A549 (cell line): ENCODE measurements around the gene NXF1. TPM values are rescaled to one million over a fixed set of nuclear protein-coding genes. Genes with fewer than 3 reads are reported as not detected.
"Not testable (repeated sequence)": the region's sequence is repeated elsewhere in the genome, so short reads cannot be mapped to it uniquely, and the experiment has no call there.

Experiments
- ATAC-seq, 2 experiments: fragments of 200-7000 bp in 1 of 2; fragments of >200 bp in 1 of 2; cut with Nextera tagmentation in 1 of 2; cut with Tn5 transposase in 1 of 2; 3 replicates each; pipeline versions ENCODE4 v1.8.0 to v1.9.1; 2018 to 2020; ENCODE audit warnings: mild to moderate bottlenecking in 1 of 2, moderate library complexity in 1 of 2
- CTCF ChIA-PET: fragments of 300-600 bp; sonication (Branson Sonifier 250); formaldehyde crosslinking; extraction: SDS; loops from one replicate; lab custom pipeline; 2021; ENCODE audit warnings: antibody characterized with exemption, inconsistent platforms; lab: Yijun Ruan, JAX
- POLR2A ChIA-PET: fragments of 350-600 bp; formaldehyde crosslinking; extraction: SDS; loops from one replicate; lab custom pipeline; 2021; ENCODE audit warnings: antibody characterized with exemption, inconsistent platforms; lab: Yijun Ruan, JAX
- DNase-seq, 2 experiments: peaks; one replicate each; pipeline versions ENCODE4 v3.0.0 to v3.0.0-alpha.2; 2011 to 2016; ENCODE audit warnings: low read depth in 1 of 2, low spot score in 1 of 2
- FAIRE-seq: peaks from 2 replicates; lab custom pipeline; 2011; peaks lifted over from hg19 to GRCh38; lab: Jason Lieb, UNC
- H3K27ac ChIP-seq, 2 experiments: fragments of >200 bp; sonication (Bioruptor Twin); formaldehyde crosslinking; 3 replicates each; pipeline ENCODE4 v1.5.1; 2016 to 2017
- H3K4me1 ChIP-seq: fragments of >200 bp; sonication (Bioruptor Twin); formaldehyde crosslinking; 3 replicates; pipeline ENCODE4 v1.6.1; 2016
- H3K4me2 ChIP-seq: fragments of >200 bp; sonication (Bioruptor Twin); formaldehyde crosslinking; 3 replicates; pipeline ENCODE4 v1.6.1; 2016
- H3K4me3 ChIP-seq: fragments of >200 bp; sonication (Bioruptor Twin); formaldehyde crosslinking; 3 replicates; pipeline ENCODE4 v1.5.1; 2016
- H3K9me3 ChIP-seq: fragments of >200 bp; sonication (Bioruptor Twin); formaldehyde crosslinking; 3 replicates; pipeline ENCODE4 v1.6.1; 2016
- ATOH8 ChIP-seq: fragments of 250-450 bp; sonication (Bioruptor Pico); IDR thresholded peaks from 2 replicates; pipeline ENCODE4 v1.5.0; 2020; ENCODE audit warnings: low read depth, mild to moderate bottlenecking, moderate library complexity
- BCL3 ChIP-seq: fragments of >200 bp; sonication (Bioruptor Twin); formaldehyde crosslinking; IDR thresholded peaks from 3 replicates; pipeline ENCODE4 v1.6.1; 2016
- BHLHE40 ChIP-seq: IDR thresholded peaks from 2 replicates; pipeline ENCODE4 v1.6.1; 2012; ENCODE audit warnings: low read depth, low read length, inconsistent platforms
- CHD4 ChIP-seq: fragments of 200-600 bp; sonication (generic); IDR thresholded peaks from 2 replicates; pipeline ENCODE4 v1.6.1; 2016; ENCODE audit warnings: antibody characterized with exemption, mild to moderate bottlenecking, borderline replicate concordance
- CTCF ChIP-seq: fragments of >200 bp; sonication (Bioruptor Twin); formaldehyde crosslinking; IDR thresholded peaks from 3 replicates; pipeline ENCODE4 v1.5.1; 2016
- EHF ChIP-seq: fragments of 250-450 bp; sonication (Bioruptor Pico); IDR thresholded peaks from 2 replicates; pipeline ENCODE4 v1.5.0; 2020; ENCODE audit warnings: mild to moderate bottlenecking
- ELK1 ChIP-seq: fragments of 150-350 bp; IDR thresholded peaks from 2 replicates; pipeline ENCODE4 v1.6.1; 2014; ENCODE audit warnings: low read depth, mild to moderate bottlenecking, low read length
- EP300 ChIP-seq, 2 experiments: fragments of >200 bp; sonication (Bioruptor Twin); formaldehyde crosslinking; IDR thresholded peaks; 2 replicates in 1 of 2; 3 replicates in 1 of 2; pipeline ENCODE4 v1.6.1; 2016 to 2017
- FOSL2 ChIP-seq, 2 experiments: fragments of 450-650 bp in 1 of 2; fragments of >200 bp in 1 of 2; sonication (Bioruptor Twin) in 1 of 2; formaldehyde crosslinking; IDR thresholded peaks; 2 replicates each; pipeline versions ENCODE4 v1.5.0 to v1.6.1; 2016 to 2020; ENCODE audit warnings: mild to moderate bottlenecking in 1 of 2, moderate library complexity in 1 of 2
- HOXB13 ChIP-seq: fragments of 250-450 bp; sonication (Bioruptor Pico); IDR thresholded peaks from 2 replicates; pipeline ENCODE4 v1.5.0; 2020; ENCODE audit warnings: low read depth, mild to moderate bottlenecking, moderate library complexity
- HOXB5 ChIP-seq: fragments of 250-450 bp; sonication (Bioruptor Pico); IDR thresholded peaks from 2 replicates; pipeline ENCODE4 v1.5.0; 2020; ENCODE audit warnings: mild to moderate bottlenecking, moderate library complexity
- JUN ChIP-seq, 2 experiments: fragments of >200 bp; sonication (Bioruptor Twin); formaldehyde crosslinking; IDR thresholded peaks; 2 replicates in 1 of 2; 3 replicates in 1 of 2; pipeline ENCODE4 v1.6.1; 2016 to 2017
- KDM1A ChIP-seq: fragments of 200-600 bp; sonication (generic); IDR thresholded peaks from 2 replicates; pipeline ENCODE4 v1.6.1; 2016; ENCODE audit warnings: low read depth, mild to moderate bottlenecking
- MAZ ChIP-seq: fragments of 150-350 bp; IDR thresholded peaks from 2 replicates; pipeline ENCODE4 v1.6.1; 2014; ENCODE audit warnings: antibody characterized with exemption, low read depth, low read length, borderline replicate concordance
- NFE2L2 ChIP-seq: fragments of 150-350 bp; conservative IDR thresholded peaks from 2 replicates; pipeline ENCODE4 v1.6.1; 2014; ENCODE audit warnings: low read length
- PBX3 ChIP-seq: IDR thresholded peaks from 2 replicates; pipeline ENCODE4 v1.6.1; 2012
- PHF8 ChIP-seq: fragments of 200-600 bp; sonication (generic); IDR thresholded peaks from 2 replicates; pipeline ENCODE4 v1.6.1; 2016; ENCODE audit warnings: low read depth, mild to moderate bottlenecking, antibody characterized with exemption, moderate library complexity, borderline replicate concordance
- POLR2AphosphoS2 ChIP-seq: conservative IDR thresholded peaks from 2 replicates; pipeline ENCODE4 v1.6.1; 2012; ENCODE audit warnings: low read length, improper control_type of control experiment, inconsistent platforms
- RNF2 ChIP-seq: fragments of 200-600 bp; sonication (generic); IDR thresholded peaks from 2 replicates; pipeline ENCODE4 v1.6.1; 2016; ENCODE audit warnings: low read depth, mild to moderate bottlenecking, antibody characterized with exemption, moderate library complexity, borderline replicate concordance
- SREBF2 ChIP-seq: fragments of 450-650 bp; IDR thresholded peaks from 2 replicates; pipeline ENCODE4 v1.6.1; 2014; ENCODE audit warnings: mild to moderate bottlenecking, moderate library complexity
- TFCP2L1 ChIP-seq: fragments of 250-450 bp; sonication (Bioruptor Pico); IDR thresholded peaks from 2 replicates; pipeline ENCODE4 v1.5.0; 2021; ENCODE audit warnings: mild to moderate bottlenecking
- TP53 ChIP-seq: fragments of 250-450 bp; sonication (Bioruptor Pico); IDR thresholded peaks from 2 replicates; pipeline ENCODE4 v1.5.0; 2021; ENCODE audit warnings: mild to moderate bottlenecking, moderate library complexity
- ZFP36 ChIP-seq: fragments of 450-650 bp; IDR thresholded peaks from 2 replicates; pipeline ENCODE4 v1.6.1; 2014; ENCODE audit warnings: borderline replicate concordance; ENCODE audit not compliant: partially characterized antibody
- ZNF302 ChIP-seq: fragments of 250-450 bp; sonication (Bioruptor Pico); IDR thresholded peaks from 2 replicates; pipeline ENCODE4 v1.9.0; 2021; ENCODE audit warnings: inconsistent platforms, mild to moderate bottlenecking, moderate library complexity
- ZSCAN20 ChIP-seq: fragments of 250-450 bp; sonication (Bioruptor Pico); IDR thresholded peaks from 2 replicates; pipeline ENCODE4 v1.8.0; 2022; ENCODE audit warnings: mild to moderate bottlenecking, moderate library complexity
- WGBS: methylation state at CpG from one replicate; pipeline ENCODE4 v1.1.6; 2017; ENCODE audit errors: missing lambda C conversion rate; 5-methylcytosine and 5-hydroxymethylcytosine counted together
- polyA plus RNA-seq, 4 experiments: library from polyadenylated mRNA; depleted of rRNA in 3 of 4; stranded (reverse); fragments of >200 nt; fragmentation: RNase III in 1 of 4; extraction: RNeasy Plus Mini Kit Qiagen cat#74134 plus additional on column Dnase treatment in 1 of 4; gene quantifications; 2 replicates in 3 of 4; 3 replicates in 1 of 4; pipeline ENCODE4 v1.2.3, GENCODE V29; 2011 to 2017

Gene NXF1
- polyA plus RNA-seq, 2 of the 4 experiments (the other 2 are of a cell fraction) = 35.5 to 47.7 TPM

- Histone ChIP-seq H3K27ac (no peak overlapping the region; a peak in 1 of 6 replicates), H3K4me1 (peaks cover 6% of the 10 kb centered on the region; the same call in 2 of the 3 replicates), H3K4me2 (no peak overlapping the region), H3K9me3 (no peaks in the 10 kb centered on the region), H3K4me3 (no peak overlapping the region)
- WGBS = 94% methylated on average over 3 of the region's 3 CpGs
- FAIRE-seq (no peak), DNase-seq (no peak), ATAC-seq (no peak)
- ChIA-PET POLR2A (interaction anchor here (1.0 kb wide), 1 partner anchor 11 kb away, joined by 3 read pairs; no protein-coding TSS in a partner anchor), CTCF (interaction anchor here (1.3 kb wide), 1 partner anchor 12 kb away, joined by 6 read pairs; no protein-coding TSS in a partner anchor)
- TF ChIP-seq BCL3 (no peak), KDM1A (no peak), SREBF2 (no peak), MAZ (no peak), RNF2 (no peak), TFCP2L1 (CRISPR knock-in tag) (no peak), HOXB5 (CRISPR knock-in tag) (no peak), PBX3 (no peak), BHLHE40 (no peak), JUN (IDR thresholded peaks at IDR 0.05) (no peak), EP300 (IDR thresholded peaks at IDR 0.05) (no peak), CTCF (no peak), ZNF302 (CRISPR knock-in tag) (no peak)
Observed at GRCh38 chr11:62843466-62843865, 38.2 kb upstream of the NXF1 start.

- ATAC-seq, H3K9me3 ChIP-seq, DNase-seq, POLR2A ChIA-PET, FAIRE-seq, H3K4me3 ChIP-seq: not testable (repeated sequence)
- peak overlapping the region; percentile 66; the same call in 2 of the 3 replicates for H3K4me2 ChIP-seq
- H3K27ac ChIP-seq = peak overlapping the region; percentile 88 to 95
- CTCF ChIA-PET = interaction anchor here (0.8 to 1.3 kb wide), 2 partner anchors 13 to 19 kb away, joined by 3 to 6 read pairs; no protein-coding TSS in a partner anchor
- 96% methylated on average over 9 of the region's 9 CpGs for WGBS
- H3K4me1 ChIP-seq = peaks cover 12% of the 10 kb centered on the region
Observed at GRCh38 chr11:62842891-62843290, 37.7 kb upstream of the NXF1 start.

GRCh38 chr11:62842171-62842741 lies 37.0 kb upstream of the NXF1 start:
- 48% methylated on average over 28 of the region's 30 CpGs for WGBS
- no peaks in the 10 kb centered on the region for H3K9me3 ChIP-seq
- H3K4me2 ChIP-seq = peak overlapping the region; percentile 66
- peak overlapping the region; percentile 32 for H3K4me3 ChIP-seq
- ATAC-seq = peak in 1 of 2 experiments; percentile 14; a peak in 3 of 6 replicates
- DNase-seq = no peak
- ChIA-PET CTCF (interaction anchor here (0.8 kb wide), 1 partner anchor 20 kb away, joined by 3 read pairs; no protein-coding TSS in a partner anchor), POLR2A (interaction anchor here (1.0 to 3.4 kb wide), 11 partner anchors 11 to 1097 kb away, joined by 3 to 159 read pairs (median 6); partner anchors contain the start of genes NAA40, RTN3, SLC3A2 and TAF6L)
- FAIRE-seq = no peak
- peak overlapping the region; percentile 88 to 95 for H3K27ac ChIP-seq
- H3K4me1 ChIP-seq = peaks cover 16% of the 10 kb centered on the region
- TF ChIP-seq HOXB13 (CRISPR knock-in tag) = peak; percentile 85
- peak; percentile 67; the same call in 1 of the 2 replicates for TF ChIP-seq ZSCAN20
- TF ChIP-seq EHF (CRISPR knock-in tag) = no peak; the same call in 1 of the 2 replicates
- no peak for TF ChIP-seq ZFP36
- TF ChIP-seq ZNF302 (CRISPR knock-in tag) = 0 out of 2 replicates have a peak, but pooled peaks have one; percentile 9
- TF ChIP-seq CHD4 = no peak
- TF ChIP-seq POLR2AphosphoS2 = no peak
- TF ChIP-seq NFE2L2 = no peak
- TF ChIP-seq PHF8 = peak; percentile 70; the same call in 1 of the 2 replicates
- no peak for TF ChIP-seq ELK1
- TF ChIP-seq ATOH8 (CRISPR knock-in tag) = peak; percentile 79
- TF ChIP-seq FOSL2 (IDR thresholded peaks at IDR 0.05) = no peak
- TF ChIP-seq FOSL2 (CRISPR knock-in tag; IDR thresholded peaks at IDR 0.05) = no peak
- no peak for TF ChIP-seq SREBF2
- no peak for TF ChIP-seq TP53 (CRISPR knock-in tag)
